ENCODE measurements around the gene ATP6V0E1.
"Not testable (repeated sequence)": the region's sequence is repeated elsewhere in the genome, so short reads cannot be mapped to it uniquely, and the experiment has no call there.

GRCh38 chr5:173032096-173032495 lies 48.5 kb downstream of the ATP6V0E1 start:
- TF ChIP-seq, protein P1, sequence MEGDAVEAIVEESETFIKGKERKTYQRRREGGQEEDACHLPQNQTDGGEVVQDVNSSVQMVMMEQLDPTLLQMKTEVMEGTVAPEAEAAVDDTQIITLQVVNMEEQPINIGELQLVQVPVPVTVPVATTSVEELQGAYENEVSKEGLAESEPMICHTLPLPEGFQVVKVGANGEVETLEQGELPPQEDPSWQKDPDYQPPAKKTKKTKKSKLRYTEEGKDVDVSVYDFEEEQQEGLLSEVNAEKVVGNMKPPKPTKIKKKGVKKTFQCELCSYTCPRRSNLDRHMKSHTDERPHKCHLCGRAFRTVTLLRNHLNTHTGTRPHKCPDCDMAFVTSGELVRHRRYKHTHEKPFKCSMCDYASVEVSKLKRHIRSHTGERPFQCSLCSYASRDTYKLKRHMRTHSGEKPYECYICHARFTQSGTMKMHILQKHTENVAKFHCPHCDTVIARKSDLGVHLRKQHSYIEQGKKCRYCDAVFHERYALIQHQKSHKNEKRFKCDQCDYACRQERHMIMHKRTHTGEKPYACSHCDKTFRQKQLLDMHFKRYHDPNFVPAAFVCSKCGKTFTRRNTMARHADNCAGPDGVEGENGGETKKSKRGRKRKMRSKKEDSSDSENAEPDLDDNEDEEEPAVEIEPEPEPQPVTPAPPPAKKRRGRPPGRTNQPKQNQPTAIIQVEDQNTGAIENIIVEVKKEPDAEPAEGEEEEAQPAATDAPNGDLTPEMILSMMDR (IDR thresholded peaks at IDR 0.05): not testable (repeated sequence)
- not testable (repeated sequence) for TF ChIP-seq POLR2AphosphoS5 (IDR thresholded peaks at IDR 0.05)

Measured in gastroesophageal sphincter (tissue), 3 donors.